ELF-1 (cell line): Measurements from ENCODE around the gene CRHR1.

ENCODE experiments used
- DNase-seq: peaks from one replicate; pipeline ENCODE4 v3.0.0-alpha.2; 2016; ENCODE audit warnings: low read depth, low spot score

Gene CRHR1

GRCh38 chr17:45863857-45864654 lies 79.9 kb downstream of the CRHR1 start:
- DNase-seq = no peak

GRCh38 chr17:45867171-45867570 lies 83.1 kb downstream of the CRHR1 start:
- DNase-seq = no peak

- DNase-seq = peak; percentile 19
Observed at GRCh38 chr17:45867702-45868101, 83.6 kb downstream of the CRHR1 start.

- DNase-seq = no peak
Observed at GRCh38 chr17:45868276-45868675, 84.2 kb downstream of the CRHR1 start.

- peak; percentile 68 for DNase-seq
Observed at GRCh38 chr17:45869676-45870341, 85.7 kb downstream of the CRHR1 start.

- no peak for DNase-seq
Observed at GRCh38 chr17:45870342-45870974, 86.3 kb downstream of the CRHR1 start.

- DNase-seq = no peak
Observed at GRCh38 chr17:45871718-45872117, 87.6 kb downstream of the CRHR1 start.

- peak; percentile 63 for DNase-seq
Observed at GRCh38 chr17:45873728-45874127, 89.6 kb downstream of the CRHR1 start.

GRCh38 chr17:45874151-45874550 lies 90.0 kb downstream of the CRHR1 start:
- DNase-seq = no peak

- DNase-seq = no peak
Observed at GRCh38 chr17:45876539-45876938, 92.4 kb downstream of the CRHR1 start.

GRCh38 chr17:45877467-45877866 lies 93.3 kb downstream of the CRHR1 start:
- DNase-seq = no peak

- DNase-seq = no peak
Observed at GRCh38 chr17:45883063-45883462, 98.9 kb downstream of the CRHR1 start.
